Stimulated activated CD4-positive, alpha-beta T cell treated with anti-CD3 and anti-CD28 coated beads, Interleukin-4, amount 100 ng/mL, for 48 hours (primary cell): ENCODE measurements around the gene TP53I13.

Source experiments
- DNase-seq, 2 donors: peaks; one replicate each; pipeline ENCODE4 v3.0.0-alpha.2; 2020; ENCODE audit warnings: low read depth in 2 of 2

The TP53I13 gene

GRCh38 chr17:29593591-29594518 lies 25.4 kb downstream of the TP53I13 start:
- DNase-seq, result no peak

DNA sequence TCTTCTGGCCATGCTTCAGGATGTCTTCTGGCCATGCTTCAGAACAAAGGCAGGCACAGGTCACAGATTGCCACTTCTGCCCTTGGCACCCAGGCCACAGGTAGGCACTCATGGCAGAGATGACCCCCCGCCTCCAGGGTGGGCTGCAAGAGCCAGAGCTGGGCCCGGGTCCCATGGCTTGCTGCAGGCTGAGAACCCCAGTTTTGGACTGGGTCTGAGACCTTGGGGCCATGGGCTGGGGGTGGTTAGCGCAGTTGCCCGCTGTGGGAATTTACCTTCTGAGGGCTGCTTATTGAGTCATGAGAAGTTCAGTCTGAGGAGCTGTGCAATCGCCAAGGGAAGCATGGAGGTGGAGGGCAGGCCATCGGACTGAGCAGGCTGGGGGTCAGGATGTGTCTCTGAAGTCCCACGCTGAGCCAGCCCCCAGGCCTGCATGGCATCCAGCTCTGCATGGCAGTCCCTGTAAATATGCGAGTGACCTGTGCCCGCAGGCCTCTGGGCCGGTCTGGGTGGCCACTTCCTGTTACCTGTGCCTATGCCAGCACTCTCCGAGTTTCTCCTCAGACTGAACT lies 26.1 kb downstream of the TP53I13 start:
- DNase-seq, result no peak

DNA sequence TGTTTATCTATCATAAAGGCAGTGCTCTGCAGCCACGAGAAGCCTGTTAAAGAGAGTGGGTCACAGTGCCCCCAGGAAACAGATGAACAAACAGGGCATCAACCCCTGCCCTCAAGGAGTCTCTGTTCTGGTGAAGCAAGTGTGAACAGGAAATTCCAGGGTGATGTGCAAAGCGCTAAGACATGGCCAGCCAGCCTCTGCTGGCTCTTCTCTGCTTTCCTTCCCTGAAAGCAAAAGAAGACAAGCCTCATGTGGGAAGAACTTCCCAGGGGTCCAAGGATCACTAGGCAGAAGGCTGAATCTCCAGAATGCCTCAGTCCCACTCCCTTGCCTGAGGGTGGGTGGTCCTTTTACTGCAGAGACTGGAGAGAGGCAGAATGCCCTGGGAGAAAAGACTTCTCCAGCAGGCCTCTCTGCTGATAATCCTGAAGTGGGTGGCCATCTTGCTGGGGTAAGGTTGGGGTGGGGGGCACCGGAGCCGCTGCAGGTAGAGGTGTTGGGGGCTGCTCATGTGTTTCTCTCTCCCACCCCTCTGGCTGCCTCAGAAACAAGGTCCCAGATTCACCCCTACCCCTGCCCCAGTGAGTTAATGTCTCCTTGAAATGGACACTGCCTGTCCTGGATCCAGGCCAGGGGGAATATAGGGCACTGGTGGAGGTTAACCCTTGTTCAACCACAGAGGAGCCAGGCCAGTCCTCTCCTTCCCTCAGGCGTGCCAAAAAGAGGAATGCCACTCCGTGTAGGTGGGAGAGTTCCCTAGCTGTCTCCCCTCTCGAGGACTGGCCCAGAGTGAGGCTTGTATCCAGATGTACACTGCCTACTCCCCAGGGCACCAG lies 26.8 kb downstream of the TP53I13 start:
- no peak for DNase-seq

- DNase-seq, result no peak
Observed at GRCh38 chr17:29595943-29596774, 27.7 kb downstream of the TP53I13 start.

DNA sequence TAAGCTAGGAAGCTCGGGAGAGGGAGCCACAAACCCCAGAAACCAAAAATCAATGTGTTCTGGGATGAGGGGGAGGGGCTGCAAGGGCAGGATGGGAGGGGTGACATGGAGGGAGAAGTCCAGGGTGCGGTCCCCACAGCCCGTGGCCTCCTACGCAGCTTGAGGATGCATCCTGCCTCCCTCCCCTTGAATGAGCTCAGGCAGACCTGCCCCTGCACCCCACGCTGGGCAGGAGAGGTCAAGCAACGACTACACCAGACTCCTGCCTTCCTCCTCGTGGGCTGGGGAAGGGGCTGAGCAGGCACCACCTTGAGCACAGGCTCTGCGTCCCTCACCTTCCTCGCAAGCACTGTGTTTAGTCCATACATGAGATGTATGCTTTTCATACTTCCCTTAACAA lies 28.3 kb downstream of the TP53I13 start:
- no peak for DNase-seq

DNA sequence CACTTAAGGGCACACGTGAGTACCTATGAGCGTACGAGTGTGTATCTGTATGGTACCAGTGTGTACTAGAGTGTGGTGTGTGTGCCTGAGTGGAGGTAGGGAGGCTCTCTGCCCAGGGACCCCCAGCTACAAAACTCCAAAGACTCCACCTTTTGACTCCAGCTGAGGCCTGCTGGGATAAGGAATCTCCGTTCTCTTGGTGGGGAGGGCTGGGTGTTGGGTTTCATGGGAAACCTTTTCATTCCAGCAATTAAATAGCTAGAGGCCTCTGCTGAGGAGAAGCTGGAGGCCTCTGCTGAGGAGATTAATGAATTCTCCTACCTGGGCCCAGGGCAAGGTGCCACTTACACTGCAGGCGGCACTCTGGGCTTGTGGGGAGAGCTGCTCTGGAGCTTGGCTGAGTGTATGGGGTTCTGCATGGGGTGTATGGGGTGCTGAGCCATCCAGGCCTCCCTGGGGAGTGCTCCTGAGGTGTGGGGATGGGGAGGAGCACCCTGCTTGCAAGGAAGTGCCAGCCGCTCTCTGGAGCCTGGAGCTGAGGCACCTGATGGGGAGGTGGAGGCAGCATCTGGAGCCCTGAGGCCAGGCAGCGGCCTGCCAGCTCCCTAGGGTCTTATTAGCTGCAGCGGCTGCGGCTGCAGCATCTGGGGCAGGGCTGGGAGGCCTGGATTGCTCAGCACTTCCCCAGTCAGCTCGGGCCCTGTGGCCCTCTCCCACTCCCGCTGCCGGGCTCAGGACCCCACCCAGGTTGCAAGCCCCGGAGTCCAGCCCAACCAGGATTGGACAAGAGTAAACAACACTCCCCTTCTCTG lies 29.1 kb downstream of the TP53I13 start:
- DNase-seq, result no peak

- no peak for DNase-seq
Observed at GRCh38 chr17:29603109-29603674, 34.7 kb downstream of the TP53I13 start.

DNA sequence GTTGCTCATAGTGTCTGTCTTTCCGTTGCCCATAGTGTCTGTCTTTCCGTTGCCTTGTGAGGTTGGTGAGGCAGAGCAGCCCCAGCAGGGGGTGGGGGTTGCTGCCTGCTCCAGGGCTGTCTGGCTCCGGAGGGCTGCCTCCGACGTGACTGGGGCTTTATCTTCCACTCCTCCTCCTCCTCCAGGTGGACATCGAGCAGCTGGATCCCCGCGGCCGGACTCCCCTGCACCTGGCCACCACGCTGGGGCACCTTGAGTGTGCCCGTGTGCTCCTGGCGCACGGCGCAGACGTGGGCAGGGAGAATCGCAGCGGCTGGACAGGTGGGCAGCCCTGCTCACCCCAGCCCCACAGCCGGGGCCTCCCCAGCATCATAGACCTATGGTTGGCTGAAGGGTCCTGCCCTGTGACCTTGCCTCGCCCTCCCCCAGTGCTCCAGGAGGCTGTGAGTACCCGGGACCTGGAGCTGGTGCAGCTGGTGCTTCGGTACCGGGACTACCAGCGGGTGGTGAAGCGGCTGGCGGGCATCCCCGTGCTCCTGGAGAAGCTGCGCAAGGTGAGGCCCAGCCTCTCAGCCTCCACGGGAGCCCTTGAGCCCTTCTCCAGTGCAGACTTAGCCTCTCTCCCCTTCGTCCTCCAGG lies 39.2 kb downstream of the TP53I13 start:
- no peak for DNase-seq

DNA sequence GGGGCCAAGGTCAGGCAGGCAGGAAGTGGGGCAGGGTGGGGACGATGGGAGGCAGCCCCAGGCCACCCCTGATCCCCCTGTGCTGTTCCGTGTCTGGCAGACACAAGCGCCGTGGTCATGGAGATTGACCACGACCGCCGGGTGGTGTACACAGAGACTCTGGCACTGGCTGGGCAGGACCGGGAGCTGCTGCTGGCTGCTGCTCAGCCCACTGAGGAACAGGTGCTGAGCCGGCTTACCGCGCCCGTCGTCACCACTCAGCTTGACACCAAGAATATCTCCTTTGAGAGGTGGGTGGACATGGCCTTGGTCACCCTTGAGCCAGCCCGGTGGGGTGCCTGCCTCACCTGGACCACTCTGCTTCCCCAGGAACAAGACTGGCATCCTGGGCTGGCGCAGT lies 40.5 kb downstream of the TP53I13 start:
- no peak for DNase-seq

DNA sequence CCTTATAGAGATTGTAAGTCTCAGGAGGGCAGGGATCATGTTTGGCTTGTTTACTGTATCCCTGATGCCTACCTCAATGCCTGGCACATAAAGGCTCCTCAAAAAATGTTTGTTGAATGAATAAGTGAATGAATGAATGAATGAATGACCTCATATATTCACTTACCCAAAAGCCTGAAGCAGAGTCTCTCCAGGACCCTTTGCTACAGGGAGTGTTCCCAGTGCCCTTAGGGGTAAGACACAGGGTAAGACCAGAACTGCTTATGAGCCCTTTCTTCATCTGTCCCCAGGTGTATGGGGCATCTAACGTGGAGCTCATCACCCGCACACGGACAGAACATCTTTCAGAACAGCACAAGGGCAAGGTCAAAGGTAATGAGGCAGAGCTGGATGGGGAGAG lies 41.9 kb downstream of the TP53I13 start:
- no peak for DNase-seq

DNA sequence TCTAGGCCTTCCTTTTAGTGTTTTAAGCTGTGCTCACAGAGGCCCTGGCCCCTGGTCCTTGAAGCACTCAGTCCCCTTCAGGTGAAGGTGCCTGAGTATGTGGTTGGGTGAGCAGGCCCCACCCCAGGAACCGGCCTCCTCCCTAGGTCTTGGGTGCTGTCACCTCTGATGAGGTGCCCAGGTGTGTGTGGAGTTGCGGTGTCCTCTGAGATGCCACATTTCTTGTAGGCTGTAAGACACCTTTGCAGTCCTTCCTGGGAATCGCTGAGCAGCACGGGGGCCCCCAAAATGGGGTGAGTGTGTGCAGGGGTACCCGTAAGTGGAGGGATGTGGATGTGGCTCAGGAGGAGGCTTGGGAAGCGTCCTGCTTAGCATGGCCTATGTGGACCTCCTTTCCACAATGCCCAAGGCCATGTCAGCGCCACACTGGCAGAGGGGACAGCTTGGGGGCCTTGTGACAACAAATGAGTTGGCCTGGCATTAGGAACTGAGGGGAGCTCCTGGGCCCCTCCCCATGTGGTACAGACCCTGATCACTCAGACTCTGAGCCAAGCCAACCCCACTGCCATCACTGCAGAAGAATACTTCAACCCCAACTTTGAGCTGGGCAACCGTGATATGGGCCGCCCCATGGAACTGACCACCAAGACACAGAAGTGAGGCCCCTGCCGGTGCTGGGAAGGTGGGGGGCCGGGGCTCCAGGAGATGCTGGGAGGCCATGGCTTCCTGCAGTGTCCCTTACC lies 43.0 kb downstream of the TP53I13 start:
- no peak for DNase-seq

GRCh38 chr17:29612094-29612403 lies 43.5 kb downstream of the TP53I13 start:
- DNase-seq, result no peak

- no peak for DNase-seq
Observed at GRCh38 chr17:29612404-29613280, 44.1 kb downstream of the TP53I13 start.

- DNase-seq, result peak; percentile 94 to 99
Observed at GRCh38 chr17:29613352-29613837, 44.9 kb downstream of the TP53I13 start.

- no peak for DNase-seq
Observed at GRCh38 chr17:29613856-29614255, 45.4 kb downstream of the TP53I13 start.

DNA sequence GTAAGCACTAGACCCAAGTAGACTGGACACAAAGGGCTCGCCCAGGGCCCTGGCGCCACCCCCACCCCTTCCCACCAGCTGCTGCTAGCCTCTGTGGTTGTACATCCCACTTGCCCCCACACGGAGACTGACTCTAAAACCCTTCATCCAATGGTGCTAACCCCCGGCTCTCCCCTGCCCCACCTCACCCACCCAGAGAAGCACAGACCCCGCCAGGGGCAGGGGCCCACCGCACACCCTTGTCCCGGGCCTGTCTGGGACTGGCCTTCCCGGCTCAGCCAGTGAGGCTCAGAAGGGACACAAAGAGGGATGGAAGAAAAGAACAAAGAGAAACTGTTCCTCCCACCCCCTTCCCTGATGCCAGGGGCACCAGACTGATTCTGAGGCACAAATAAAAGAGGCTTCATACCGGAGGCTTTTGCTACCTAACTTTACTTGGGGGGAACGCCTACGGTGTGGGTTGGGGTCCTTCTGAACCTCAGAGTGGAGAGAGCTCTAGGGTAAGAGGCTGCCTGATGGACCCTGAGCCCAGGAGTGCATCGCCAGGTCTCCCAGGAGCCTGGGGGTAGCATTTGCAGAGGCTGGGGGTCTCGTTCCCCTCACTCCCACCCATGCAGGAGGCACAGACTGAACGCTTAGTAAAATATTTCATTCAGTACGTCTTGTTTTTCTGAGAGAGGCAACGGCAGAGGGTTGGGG lies 46.0 kb downstream of the TP53I13 start:
- DNase-seq, result no peak

DNA sequence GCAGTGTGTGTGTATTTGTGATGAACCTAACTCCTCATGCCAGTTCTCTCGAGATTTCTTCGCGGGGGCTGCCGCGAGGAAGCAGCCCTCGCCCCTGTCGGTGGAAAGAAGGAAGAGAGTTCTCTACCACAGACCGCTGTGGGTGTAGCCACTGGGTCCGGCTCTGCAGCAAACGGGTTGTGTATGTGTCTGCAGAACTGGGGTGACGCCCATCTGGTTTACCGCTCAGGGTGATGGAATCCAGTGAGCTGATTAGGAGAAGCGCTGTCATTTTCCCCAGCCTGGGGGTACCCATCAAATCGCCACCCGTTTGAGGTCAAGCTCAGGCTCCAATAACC lies 46.5 kb downstream of the TP53I13 start:
- DNase-seq, result no peak
